Fibroblast of villous mesenchyme (primary cell): ENCODE measurements around the gene JMJD1C. TPM values are rescaled to one million over a fixed set of nuclear protein-coding genes. Genes with fewer than 3 reads are reported as not detected.

Source experiments
- DNase-seq: peaks from one replicate; pipeline ENCODE4 v3.0.0-alpha.2; 2010; ENCODE audit warnings: low read depth
- H3K4me3 ChIP-seq: 2 replicates; pipeline ENCODE4 v1.5.1; 2011; ENCODE audit warnings: low read depth, mild to moderate bottlenecking, low read length
- CTCF ChIP-seq: IDR thresholded peaks from 2 replicates; pipeline ENCODE4 v1.5.1; 2012; ENCODE audit warnings: low read depth, mild to moderate bottlenecking, low read length; ENCODE audit not compliant: insufficient read depth
- total RNA-seq: library from RNA; depleted of rRNA; stranded (reverse); fragments of >200 nt; gene quantifications from 2 replicates; pipeline ENCODE4 v1.2.3, GENCODE V29; 2012

Gene JMJD1C, protein sequence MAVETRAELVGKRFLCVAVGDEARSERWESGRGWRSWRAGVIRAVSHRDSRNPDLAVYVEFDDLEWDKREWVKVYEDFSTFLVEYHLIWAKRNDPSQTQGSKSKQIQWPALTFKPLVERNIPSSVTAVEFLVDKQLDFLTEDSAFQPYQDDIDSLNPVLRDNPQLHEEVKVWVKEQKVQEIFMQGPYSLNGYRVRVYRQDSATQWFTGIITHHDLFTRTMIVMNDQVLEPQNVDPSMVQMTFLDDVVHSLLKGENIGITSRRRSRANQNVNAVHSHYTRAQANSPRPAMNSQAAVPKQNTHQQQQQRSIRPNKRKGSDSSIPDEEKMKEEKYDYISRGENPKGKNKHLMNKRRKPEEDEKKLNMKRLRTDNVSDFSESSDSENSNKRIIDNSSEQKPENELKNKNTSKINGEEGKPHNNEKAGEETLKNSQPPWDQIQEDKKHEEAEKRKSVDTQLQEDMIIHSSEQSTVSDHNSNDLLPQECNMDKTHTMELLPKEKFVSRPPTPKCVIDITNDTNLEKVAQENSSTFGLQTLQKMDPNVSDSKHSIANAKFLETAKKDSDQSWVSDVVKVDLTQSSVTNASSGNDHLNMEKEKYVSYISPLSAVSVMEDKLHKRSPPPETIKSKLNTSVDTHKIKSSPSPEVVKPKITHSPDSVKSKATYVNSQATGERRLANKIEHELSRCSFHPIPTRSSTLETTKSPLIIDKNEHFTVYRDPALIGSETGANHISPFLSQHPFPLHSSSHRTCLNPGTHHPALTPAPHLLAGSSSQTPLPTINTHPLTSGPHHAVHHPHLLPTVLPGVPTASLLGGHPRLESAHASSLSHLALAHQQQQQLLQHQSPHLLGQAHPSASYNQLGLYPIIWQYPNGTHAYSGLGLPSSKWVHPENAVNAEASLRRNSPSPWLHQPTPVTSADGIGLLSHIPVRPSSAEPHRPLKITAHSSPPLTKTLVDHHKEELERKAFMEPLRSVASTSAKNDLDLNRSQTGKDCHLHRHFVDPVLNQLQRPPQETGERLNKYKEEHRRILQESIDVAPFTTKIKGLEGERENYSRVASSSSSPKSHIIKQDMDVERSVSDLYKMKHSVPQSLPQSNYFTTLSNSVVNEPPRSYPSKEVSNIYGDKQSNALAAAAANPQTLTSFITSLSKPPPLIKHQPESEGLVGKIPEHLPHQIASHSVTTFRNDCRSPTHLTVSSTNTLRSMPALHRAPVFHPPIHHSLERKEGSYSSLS (N-terminal part only)
- total RNA-seq = 87.0 and 98.4 TPM in 2 replicates

GRCh38 chr10:63465293-63466143 is at the start of gene JMJD1C:
Gene JMJD1C (minus strand): TSS chr10:63465977. CDS start chr10:63465662, 315 bp downstream.
- no peak for TF ChIP-seq CTCF
- peak; percentile 89 for DNase-seq
- peak within 1 kb of the TSS; percentile 84 for H3K4me3 ChIP-seq

- no peak for TF ChIP-seq CTCF
- DNase-seq = peak; percentile 78
- peak overlapping the region; percentile 39 for H3K4me3 ChIP-seq
These were observed 49.4 kb upstream of the JMJD1C start for GRCh38 chr10:63515002-63515763.

DNA sequence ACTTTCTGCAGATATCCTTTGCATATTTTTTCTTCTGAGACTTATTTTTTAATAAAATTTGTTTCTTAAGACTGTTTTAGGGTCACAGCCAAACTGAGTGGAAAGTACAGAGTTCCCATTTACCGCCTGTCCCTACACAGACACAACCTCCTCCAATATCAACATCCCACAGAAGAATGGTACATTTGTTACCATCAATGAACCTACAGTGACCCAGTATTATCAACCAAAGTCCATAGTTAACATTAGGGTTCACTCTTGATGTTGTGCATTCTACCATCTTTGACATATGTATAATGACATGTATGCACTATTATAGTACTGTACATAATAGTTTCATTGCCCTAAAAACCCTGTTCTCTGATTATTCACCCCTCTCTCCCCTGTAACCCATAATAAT is 40.8 kb upstream of the JMJD1C start:
- no peak for TF ChIP-seq CTCF
- no peak overlapping the region for H3K4me3 ChIP-seq
- no peak for DNase-seq

- no peak overlapping the region for H3K4me3 ChIP-seq
- TF ChIP-seq CTCF = no peak
- no peak for DNase-seq
These were observed 39.8 kb upstream of the JMJD1C start for GRCh38 chr10:63505562-63505961.

- H3K4me3 ChIP-seq = no peak overlapping the region
- DNase-seq = no peak
- TF ChIP-seq CTCF = no peak
These were observed 38.5 kb upstream of the JMJD1C start for GRCh38 chr10:63504145-63504881.
